OCI-LY7 (cell line): Measurements from ENCODE around the gene SLC17A9. TPM values are rescaled to one million over a fixed set of nuclear protein-coding genes. Genes with fewer than 3 reads are reported as not detected.

Experiments used
- BruUV-seq: library from RNA; stranded (reverse); fragments of 400-500 nt; replicated peaks from 2 replicates; lab custom pipeline; 2021; lab: Mats Ljungman, UMichigan
- CTCF ChIA-PET: fragments of 300-600 bp; sonication (Branson Sonifier 250); formaldehyde crosslinking; loops from one replicate; lab custom pipeline; 2022; ENCODE audit warnings: antibody characterized with exemption; ENCODE audit not compliant: unreplicated experiment; lab: Charles Lee
- POLR2A ChIA-PET: fragments of 300-600 bp; sonication (Branson Sonifier 250); formaldehyde crosslinking; loops from one replicate; lab custom pipeline; 2022; ENCODE audit warnings: antibody characterized with exemption; lab: Charles Lee
- DNase-seq: peaks from one replicate; pipeline ENCODE4 v3.0.0-alpha.2; 2015; ENCODE audit warnings: low spot score
- H2AFZ ChIP-seq: fragments of 200-600 bp; sonication (generic), shearing (Covaris generic); 2 replicates; pipeline ENCODE4 v1.6.1; 2014; ENCODE audit warnings: mild to moderate bottlenecking, antibody characterized with exemption, low read length, moderate library complexity
- H3K27ac ChIP-seq: fragments of 200-600 bp; sonication (generic); 2 replicates; pipeline ENCODE4 v1.5.1; 2014; ENCODE audit warnings: mixed run types, low read depth, mild to moderate bottlenecking, moderate library complexity, low read length, inconsistent platforms; ENCODE audit not compliant: poor library complexity, severe bottlenecking
- H3K36me3 ChIP-seq: fragments of 200-600 bp; sonication (generic); 2 replicates; pipeline ENCODE4 v1.6.1; 2014; ENCODE audit warnings: mild to moderate bottlenecking, antibody characterized with exemption, low read length, moderate library complexity, mixed read lengths; ENCODE audit not compliant: insufficient read depth
- H3K4me1 ChIP-seq: fragments of 200-600 bp; sonication (generic); 2 replicates; pipeline ENCODE4 v1.5.1; 2014; ENCODE audit warnings: mild to moderate bottlenecking, low read length; ENCODE audit not compliant: insufficient read depth, poor library complexity, severe bottlenecking
- H3K4me2 ChIP-seq: fragments of 200-600 bp; sonication (generic); 2 replicates; pipeline ENCODE4 v1.6.1; 2014; ENCODE audit warnings: mild to moderate bottlenecking, low read length
- H3K4me3 ChIP-seq: fragments of 200-600 bp; sonication (generic); 2 replicates; pipeline ENCODE4 v1.5.1; 2014; ENCODE audit warnings: mild to moderate bottlenecking, low read depth, low read length; ENCODE audit not compliant: poor library complexity, severe bottlenecking
- H3K79me2 ChIP-seq: fragments of 200-600 bp; sonication (generic); 2 replicates; pipeline ENCODE4 v1.6.1; 2016; ENCODE audit warnings: low read depth, mild to moderate bottlenecking, low read length, moderate library complexity, mixed read lengths; ENCODE audit not compliant: insufficient read depth
- H3K9me2 ChIP-seq: fragments of 200-600 bp; sonication (generic); 2 replicates; pipeline ENCODE4 v1.6.1; 2016; ENCODE audit warnings: mild to moderate bottlenecking, low read length, mixed read lengths; ENCODE audit not compliant: insufficient read depth
- H3K9me3 ChIP-seq: fragments of 200-600 bp; sonication (generic); 2 replicates; pipeline ENCODE4 v1.6.1; 2014; ENCODE audit warnings: mild to moderate bottlenecking, mixed run types, low read length, mixed read lengths
- H4K20me1 ChIP-seq: fragments of 200-600 bp; sonication (generic); 2 replicates; pipeline ENCODE4 v1.6.1; 2014; ENCODE audit warnings: mild to moderate bottlenecking, antibody characterized with exemption, low read length, moderate library complexity, mixed read lengths; ENCODE audit not compliant: insufficient read depth
- CTCF ChIP-seq: fragments of 200-600 bp; sonication (generic); conservative IDR thresholded peaks from 2 replicates; pipeline ENCODE4 v1.5.1; 2014; ENCODE audit warnings: mild to moderate bottlenecking, antibody characterized with exemption, low read length, moderate library complexity, mixed read lengths
- EZH2phosphoT487 ChIP-seq: fragments of 200-600 bp; sonication (generic); IDR thresholded peaks from 2 replicates; pipeline ENCODE4 v1.6.1; 2018; ENCODE audit warnings: low read depth, borderline replicate concordance, mild to moderate bottlenecking, mixed run types, antibody characterized with exemption, low read length, moderate library complexity, mixed read lengths
- intact Hi-C: fragments of 100-400 bp; cut with micrococcal nuclease; formaldehyde crosslinking; loops from one replicate; pipeline ENCODE4 v1.10.0; 2022; ENCODE audit not compliant: unreplicated experiment
- total RNA-seq, 2 experiments: library from RNA; depleted of rRNA in 1 of 2; stranded (reverse); fragments of >200 nt in 1 of 2; shearing (Covaris generic) in 1 of 2; gene quantifications; 2 replicates each; pipeline ENCODE4 v1.2.3, GENCODE V29; 2014 to 2022

Gene SLC17A9
- total RNA-seq, 2 experiments from 2014 or later = 2.0 to 8.1 TPM

GRCh38 chr20:62996596-62996982 is 44.1 kb downstream of the SLC17A9 start:
- ChIA-PET POLR2A (no interaction called here), CTCF (no interaction called here)
- Histone ChIP-seq H3K4me3 (no peak overlapping the region), H3K4me1 (no peaks in the 10 kb centered on the region), H3K9me3 (no peaks in the 10 kb centered on the region), H3K4me2 (no peak overlapping the region), H4K20me1 (no peaks in the 10 kb centered on the region), H2AFZ (no peak overlapping the region), H3K27ac (no peak overlapping the region), H3K79me2 (no peaks in the 10 kb centered on the region), H3K36me3 (no peaks in the 10 kb centered on the region), H3K9me2 (no peaks in the 10 kb centered on the region)
- TF ChIP-seq EZH2phosphoT487 (no peak), CTCF (no peak)
- no TSS peak for BruUV-seq
- intact Hi-C loops = no loop called here
- DNase-seq = no peak

GRCh38 chr20:62997417-62998035 is 45.0 kb downstream of the SLC17A9 start:
- POLR2A ChIA-PET = no interaction called here
- intact Hi-C loops = no loop called here
- CTCF ChIA-PET = no interaction called here

More at GRCh38 chr20:62997417-62998035, 45.0 kb downstream of the SLC17A9 start:
- H3K79me2 ChIP-seq = no peaks in the 10 kb centered on the region
- H4K20me1 ChIP-seq = no peaks in the 10 kb centered on the region
- H3K9me2 ChIP-seq = no peaks in the 10 kb centered on the region
- no peaks in the 10 kb centered on the region for H3K9me3 ChIP-seq
- BruUV-seq = no TSS peak
- H3K27ac ChIP-seq = no peak overlapping the region
- TF ChIP-seq EZH2phosphoT487 (no peak), CTCF (no peak)
- H3K4me1 ChIP-seq = no peaks in the 10 kb centered on the region
- no peaks in the 10 kb centered on the region for H3K36me3 ChIP-seq
- DNase-seq = no peak
- H3K4me3 ChIP-seq = no peak overlapping the region
- H3K4me2 ChIP-seq = no peak overlapping the region
- H2AFZ ChIP-seq = no peak overlapping the region
